Stimulated activated CD4-positive, alpha-beta T cell treated with anti-CD3 and anti-CD28 coated beads, Interleukin-4, amount 100 ng/mL, for 24 hours (primary cell): ENCODE data around the gene MAG.
"Not testable (repeated sequence)": the region's sequence is repeated elsewhere in the genome, so short reads cannot be mapped to it uniquely, and the experiment has no call there.

Experiments used
- DNase-seq: peaks from one replicate; pipeline ENCODE4 v3.0.0-alpha.2; 2020

Gene MAG

DNA sequence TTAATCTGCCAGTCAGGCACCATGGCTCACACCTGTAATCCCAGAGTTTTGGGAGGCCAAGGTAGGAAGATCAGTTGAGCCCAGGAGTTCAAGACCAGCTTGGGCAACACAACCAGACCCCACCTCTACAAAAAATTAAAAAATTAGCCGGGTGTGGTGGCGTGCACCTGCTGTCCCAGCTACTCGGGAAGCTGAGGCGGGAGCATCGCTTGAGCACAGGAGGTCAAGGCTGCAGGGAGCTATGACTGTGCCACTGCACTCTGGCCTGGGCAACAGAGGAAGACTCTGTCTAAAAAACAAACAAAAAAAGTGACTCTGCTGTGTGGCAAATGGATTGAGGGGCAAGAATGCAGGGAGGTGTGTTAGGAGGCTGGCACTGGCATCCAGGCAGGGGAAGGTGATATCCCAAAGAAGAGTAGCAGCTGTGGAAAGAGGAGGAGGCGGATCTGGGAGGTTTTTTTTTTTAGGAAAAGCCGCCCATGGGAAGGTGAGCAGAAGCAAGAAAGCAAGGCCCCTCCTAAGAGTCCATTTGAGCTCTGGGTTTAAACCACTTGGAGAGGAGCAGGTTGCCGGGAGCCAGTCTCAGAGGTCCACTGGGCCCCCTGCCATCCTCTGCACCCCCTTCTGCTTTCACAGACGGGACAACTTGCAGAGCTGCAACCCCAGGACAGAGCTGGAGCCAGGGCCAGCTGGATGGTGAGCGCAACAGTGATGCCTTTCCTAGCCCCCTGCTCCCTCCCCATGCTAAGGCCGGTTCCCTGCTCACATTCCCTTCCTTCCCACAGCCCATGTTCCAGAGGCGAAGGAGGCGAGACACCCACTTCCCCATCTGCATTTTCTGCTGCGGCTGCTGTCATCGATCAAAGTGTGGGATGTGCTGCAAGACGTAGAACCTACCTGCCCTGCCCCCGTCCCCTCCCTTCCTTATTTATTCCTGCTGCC, 7.5 kb upstream of the MAG start:
- no peak for DNase-seq

DNA sequence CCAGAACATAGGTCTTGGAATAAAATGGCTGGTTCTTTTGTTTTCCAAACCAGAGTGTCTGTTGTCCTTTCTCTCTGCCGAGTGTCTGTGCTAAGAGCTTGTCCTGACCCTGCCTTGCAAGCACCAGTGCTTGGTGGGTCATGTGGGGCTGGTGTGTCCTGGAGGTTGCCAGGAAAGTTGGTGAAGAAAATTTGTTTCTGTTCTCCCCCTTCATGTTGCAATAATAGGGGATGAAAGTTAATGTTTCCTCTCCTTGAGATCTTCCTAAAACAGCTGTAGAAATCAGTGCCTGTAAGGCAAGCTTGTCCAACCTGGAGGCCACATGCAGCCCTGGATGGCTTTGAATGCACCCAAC, 6.9 kb upstream of the MAG start:
- no peak for DNase-seq

DNA sequence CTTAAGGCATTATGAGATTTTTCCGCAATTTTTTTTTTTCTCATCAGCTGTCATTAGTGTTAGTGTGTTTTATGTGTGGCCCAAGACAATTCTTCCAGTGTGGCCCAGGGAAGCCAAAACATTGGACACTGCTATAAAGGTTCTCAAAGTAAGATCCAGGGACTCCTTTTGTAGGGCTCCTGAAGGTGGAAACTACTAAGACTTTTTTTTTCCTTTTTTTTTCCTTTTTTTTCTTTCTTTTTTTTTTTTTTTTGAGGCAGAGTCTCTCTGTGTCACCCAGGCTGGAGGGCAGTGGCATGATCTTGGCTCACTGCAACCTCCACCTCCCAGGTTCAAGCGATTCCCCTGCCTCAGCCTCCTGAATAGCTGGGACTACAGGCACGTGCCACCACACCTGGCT, 6.5 kb upstream of the MAG start:
- not testable (repeated sequence) for DNase-seq

DNA sequence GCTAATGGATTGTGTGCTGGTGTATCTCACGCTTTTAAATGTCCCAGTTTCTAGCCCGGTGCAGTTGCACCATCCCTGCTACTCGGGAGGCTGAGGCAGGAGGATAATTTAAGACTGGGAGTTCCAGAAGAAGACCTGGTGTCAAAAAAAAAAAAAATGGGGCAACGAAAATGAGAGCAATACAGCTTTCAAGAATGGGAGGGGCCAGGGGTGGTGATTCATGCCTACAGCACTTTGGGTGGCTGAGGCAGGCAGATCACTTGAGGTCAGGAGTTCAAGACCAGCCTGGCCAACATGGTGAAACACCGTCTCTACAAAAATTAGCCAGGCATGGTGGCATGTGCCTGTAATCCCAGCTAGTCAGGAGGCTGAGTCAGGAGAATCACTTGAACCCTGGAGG, 5.9 kb upstream of the MAG start:
- not testable (repeated sequence) for DNase-seq

DNA sequence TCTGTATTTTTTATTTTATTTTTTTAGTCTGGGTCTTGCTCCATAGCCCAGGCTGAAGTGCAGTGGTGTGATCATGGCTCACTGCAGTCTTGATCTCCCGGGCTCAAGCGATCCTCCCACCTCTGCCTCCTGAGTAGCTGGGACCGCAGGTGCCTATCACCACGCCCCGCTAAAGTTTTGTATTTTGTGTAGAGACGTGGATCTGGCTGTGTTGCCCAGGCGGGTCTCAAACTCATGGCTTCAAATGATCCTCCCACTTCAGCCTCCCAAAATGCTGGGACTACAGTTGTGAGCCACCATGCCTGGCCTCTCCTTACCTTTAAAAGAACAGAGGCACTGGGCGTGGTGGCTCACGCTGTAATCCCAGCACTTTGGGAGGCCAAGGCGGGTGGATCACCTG, 4.2 kb upstream of the MAG start:
- no peak for DNase-seq

DNA sequence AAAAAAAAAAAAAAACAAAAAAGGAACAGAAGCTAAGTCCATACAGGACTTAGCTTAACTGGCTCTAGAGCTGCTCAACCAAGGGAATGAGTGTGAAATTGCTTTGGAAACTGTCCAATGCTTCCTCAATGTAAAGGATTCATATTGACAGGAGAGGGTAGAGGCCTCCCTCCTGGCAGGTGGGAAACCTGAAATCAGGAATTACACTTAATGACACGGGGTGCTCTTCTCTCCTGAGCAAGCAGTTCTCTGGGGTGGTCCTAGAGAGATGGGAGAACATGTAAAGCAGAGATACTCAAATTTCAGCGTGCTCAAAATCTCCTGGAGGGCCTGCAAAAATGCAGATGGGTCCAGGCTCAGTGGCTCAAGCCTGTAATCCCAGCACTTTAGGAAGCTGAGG, 3.6 kb upstream of the MAG start:
- DNase-seq = no peak

GRCh38 chr19:35288906-35289305, 3.1 kb upstream of the MAG start:
- no peak for DNase-seq

GRCh38 chr19:35290381-35291127, 1.4 kb upstream of the MAG start:
- no peak for DNase-seq

- no peak for DNase-seq
Observed at GRCh38 chr19:35291259-35291658, 702 bp upstream of the MAG start.

DNA sequence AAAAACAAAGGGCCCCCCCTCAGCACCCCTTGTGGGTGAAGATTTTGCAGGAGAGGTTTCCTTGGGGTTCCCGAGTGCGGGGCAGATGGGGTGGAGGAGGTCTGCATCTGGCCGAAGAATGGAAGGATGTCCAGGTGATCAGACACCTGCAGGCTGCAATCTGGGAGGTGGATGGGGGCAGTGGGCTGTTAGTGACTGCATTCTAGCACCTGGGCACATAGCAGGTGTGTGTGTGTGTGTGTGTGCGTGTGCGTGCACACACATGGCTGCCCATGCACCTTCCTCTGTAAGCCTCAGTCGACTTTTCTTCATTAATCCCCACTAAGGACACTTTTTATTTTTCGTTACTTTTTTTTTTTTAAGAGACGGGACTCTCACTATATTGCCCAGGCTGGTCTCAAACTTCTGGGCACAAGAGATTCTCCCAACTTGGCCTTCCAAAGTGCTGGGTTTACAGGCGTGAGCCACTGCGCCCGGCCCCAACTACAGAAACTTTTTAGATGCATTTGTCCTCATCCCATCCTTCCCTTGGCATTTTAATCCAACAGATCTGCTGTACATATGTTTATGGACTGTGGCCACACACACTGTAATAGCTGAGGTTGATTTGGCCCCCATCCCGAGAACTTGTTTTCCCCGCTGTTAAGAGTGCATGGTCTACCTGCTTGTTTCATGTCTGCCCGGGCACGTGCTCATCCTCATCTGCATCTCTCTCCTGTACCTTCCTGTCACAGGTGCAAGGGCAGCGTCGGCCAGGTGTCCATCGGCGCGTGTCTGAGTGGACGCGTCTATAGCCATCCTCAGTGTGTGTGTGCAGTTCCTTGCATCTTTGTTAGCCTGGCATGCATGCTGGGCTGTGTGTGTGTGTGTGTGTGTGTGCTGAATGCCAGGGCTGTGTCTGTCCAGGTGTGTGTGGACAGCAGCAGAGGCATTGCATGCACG, 731 bp downstream of the MAG start:
- no peak for DNase-seq

GRCh38 chr19:35293363-35293739, 1.4 kb downstream of the MAG start:
- DNase-seq = no peak

GRCh38 chr19:35293808-35294207, 1.8 kb downstream of the MAG start:
- no peak for DNase-seq

GRCh38 chr19:35294328-35294727, 2.4 kb downstream of the MAG start:
- no peak for DNase-seq

- no peak for DNase-seq
Observed at GRCh38 chr19:35294859-35295791, 3.2 kb downstream of the MAG start.

- peak; percentile 24 for DNase-seq
Observed at GRCh38 chr19:35295792-35296462, 4.0 kb downstream of the MAG start.

GRCh38 chr19:35296644-35297514, 4.9 kb downstream of the MAG start:
- no peak for DNase-seq

DNA sequence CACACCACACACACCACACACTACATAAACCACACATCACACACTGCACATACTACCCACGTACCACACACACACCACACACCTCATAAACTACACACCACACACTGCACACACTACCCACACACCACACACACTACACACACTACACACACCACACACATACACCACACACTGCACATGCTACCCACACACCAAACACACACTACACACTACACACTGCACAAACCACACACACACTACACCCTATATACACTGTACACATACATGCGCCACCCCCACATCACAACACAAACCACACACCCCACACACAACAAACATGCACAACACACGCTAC, 5.5 kb downstream of the MAG start:
- no peak for DNase-seq

DNA sequence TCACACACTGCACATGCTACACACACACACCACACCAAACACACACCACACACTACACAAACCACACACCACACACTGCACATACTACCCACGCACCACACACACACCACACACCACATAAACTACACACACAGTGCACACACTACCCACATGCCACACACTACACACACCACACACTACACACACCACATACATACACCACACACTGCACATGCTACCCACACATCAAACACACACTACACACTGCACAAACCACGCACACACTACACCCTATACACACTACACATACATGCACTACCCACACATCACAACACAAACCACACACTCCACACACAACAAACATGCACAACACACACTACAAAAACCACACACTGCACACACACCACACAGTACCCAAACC, 6.0 kb downstream of the MAG start:
- DNase-seq = no peak

GRCh38 chr19:35298561-35298972, 6.6 kb downstream of the MAG start:
- DNase-seq = no peak

DNA sequence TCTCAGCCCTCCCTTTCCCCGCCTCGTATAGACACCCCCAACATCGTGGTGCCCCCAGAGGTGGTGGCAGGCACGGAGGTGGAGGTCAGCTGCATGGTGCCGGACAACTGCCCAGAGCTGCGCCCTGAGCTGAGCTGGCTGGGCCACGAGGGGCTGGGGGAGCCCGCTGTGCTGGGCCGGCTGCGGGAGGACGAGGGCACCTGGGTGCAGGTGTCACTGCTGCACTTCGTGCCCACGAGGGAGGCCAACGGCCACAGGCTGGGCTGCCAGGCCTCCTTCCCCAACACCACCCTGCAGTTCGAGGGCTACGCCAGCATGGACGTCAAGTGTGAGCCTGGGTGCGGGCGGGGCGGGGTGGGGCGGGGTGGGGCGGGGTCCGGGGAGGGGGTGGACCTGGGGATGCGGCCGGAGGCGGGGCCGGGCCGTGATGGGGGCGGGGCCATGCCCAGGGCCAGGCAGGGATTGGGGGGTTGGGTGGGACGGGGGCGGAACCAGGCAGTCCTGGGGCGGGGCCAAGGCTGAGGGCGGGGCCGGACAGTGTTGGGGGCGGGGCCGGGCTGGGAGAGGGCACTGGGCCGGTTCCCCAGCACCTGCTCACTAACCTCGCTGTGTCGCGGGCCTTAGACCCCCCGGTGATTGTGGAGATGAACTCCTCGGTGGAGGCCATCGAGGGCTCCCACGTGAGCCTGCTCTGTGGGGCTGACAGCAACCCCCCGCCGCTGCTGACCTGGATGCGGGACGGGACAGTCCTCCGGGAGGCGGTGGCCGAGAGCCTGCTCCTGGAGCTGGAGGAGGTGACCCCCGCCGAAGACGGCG, 7.8 kb downstream of the MAG start:
- no peak for DNase-seq
